Measurements from ENCODE around the gene PITPNM1.
"Not testable (repeated sequence)": the region's sequence is repeated elsewhere in the genome, so short reads cannot be mapped to it uniquely, and the experiment has no call there.

The PITPNM1 gene

DNA sequence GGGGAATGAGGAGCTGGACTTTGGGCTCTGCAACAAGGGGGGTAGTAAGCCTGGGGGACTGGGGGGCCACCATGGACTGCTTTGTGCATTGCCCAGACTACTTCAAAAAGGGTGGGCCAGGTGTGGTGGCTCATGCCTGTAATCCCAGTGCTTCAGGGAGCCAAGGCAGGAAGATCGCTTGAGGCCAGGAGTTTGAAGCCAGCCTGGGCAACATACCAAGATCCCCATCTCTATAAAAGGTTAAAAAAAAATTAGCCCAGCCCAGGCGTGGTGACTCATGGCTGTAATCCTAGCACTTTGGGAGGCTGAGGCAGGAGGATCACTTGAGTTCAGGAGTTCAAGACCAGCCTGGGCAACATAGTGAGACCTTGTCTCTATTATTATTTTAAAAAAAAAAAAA is 39.6 kb downstream of the PITPNM1 start:
- not testable (repeated sequence) for H3K36me3 ChIP-seq (ENCODE audit: control insufficient read depth in 4 of 4, insufficient read depth in 4 of 4, low read length in 3 of 4); H3K27me3 ChIP-seq (replicated peaks in 2 of 5; ENCODE audit: control insufficient read depth in 4 of 5, insufficient read depth in 5 of 5, low read length in 4 of 5); H3K9me3 ChIP-seq (ENCODE audit: control extremely low read depth in 1 of 5, control insufficient read depth in 4 of 5, insufficient read depth in 2 of 5, low read depth in 1 of 5, low read length in 4 of 5); DNase-seq
- peaks cover 3 to 46% (median 32%) of the 10 kb centered on the region in 4 experiments for H3K4me1 ChIP-seq (ENCODE audit: control extremely low read depth in 1 of 4, control insufficient read depth in 4 of 4, insufficient read depth in 4 of 4, low read length in 3 of 4)
- ChIA-PET CTCF (interaction anchor here (0.8 to 1.3 kb wide), 5 partner anchors 19 to 78 kb away, joined by 3 to 5 read pairs (median 3); partner anchors contain the start of gene PPP1CA), POLR2A (interaction anchor here (0.7 to 1.5 kb wide), 3 partner anchors 9 to 74 kb away, joined by 3 to 5 read pairs (median 4); partner anchors contain the start of genes PTPRCAP and RAD9A)
- H3K4me3 ChIP-seq (ENCODE audit: control insufficient read depth in 1 of 7, extremely low read depth in 1 of 7, insufficient read depth in 4 of 7, low read depth in 2 of 7, low read length in 6 of 7) = peak overlapping the region in 6 of 7 experiments; percentile 34 to 91 (median 76)
- H3K27ac ChIP-seq (ENCODE audit: insufficient read depth in 1 of 2, low read depth in 1 of 2, low read length in 2 of 2, poor library complexity in 1 of 2, severe bottlenecking in 2 of 2) = peak overlapping the region; percentile 77 to 88
- 100% methylated on average over 1 of the region's 2 CpGs for WGBS (ENCODE audit: insufficient coverage)

DNA sequence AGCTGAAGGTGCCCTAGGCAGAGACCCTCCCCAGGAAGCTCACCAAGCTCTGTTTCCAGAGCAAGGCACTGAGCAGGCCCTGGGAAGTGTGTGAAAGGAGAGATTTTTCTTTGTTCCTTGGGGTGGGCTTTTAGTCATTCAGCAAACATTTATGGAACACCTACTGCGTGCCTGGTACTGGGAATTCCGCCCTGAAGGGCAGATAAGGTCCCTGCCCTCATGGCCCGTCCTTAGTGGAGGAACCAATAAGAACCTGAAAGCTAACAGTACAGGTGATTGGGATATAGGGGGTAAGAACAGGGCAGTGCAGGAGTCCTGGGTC is 40.0 kb downstream of the PITPNM1 start:
- H3K4me1 ChIP-seq (ENCODE audit: control extremely low read depth in 1 of 4, control insufficient read depth in 4 of 4, insufficient read depth in 4 of 4, low read length in 3 of 4) = peaks cover 3 to 46% (median 32%) of the 10 kb centered on the region in 4 experiments
- no peaks in the 10 kb centered on the region for H3K27me3 ChIP-seq (replicated peaks in 2 of 5; ENCODE audit: control insufficient read depth in 4 of 5, insufficient read depth in 5 of 5, low read length in 4 of 5)
- peaks cover 0 to 2% (median 0%) of the 10 kb centered on the region in 4 experiments for H3K36me3 ChIP-seq (ENCODE audit: control insufficient read depth in 4 of 4, insufficient read depth in 4 of 4, low read length in 3 of 4)
- CTCF ChIA-PET = interaction anchor here (0.9 to 1.3 kb wide), 4 partner anchors 18 to 77 kb away, joined by 3 read pairs; no protein-coding TSS in a partner anchor
- peak overlapping the region; percentile 34 to 91 (median 74) for H3K4me3 ChIP-seq (ENCODE audit: control insufficient read depth in 1 of 7, extremely low read depth in 1 of 7, insufficient read depth in 4 of 7, low read depth in 2 of 7, low read length in 6 of 7)
- no peaks in the 10 kb centered on the region for H3K9me3 ChIP-seq (ENCODE audit: control extremely low read depth in 1 of 5, control insufficient read depth in 4 of 5, insufficient read depth in 2 of 5, low read depth in 1 of 5, low read length in 4 of 5)
- peak overlapping the region; percentile 77 to 88 for H3K27ac ChIP-seq (ENCODE audit: insufficient read depth in 1 of 2, low read depth in 1 of 2, low read length in 2 of 2, poor library complexity in 1 of 2, severe bottlenecking in 2 of 2)
- 75% methylated on average over 3 of the region's 3 CpGs for WGBS (ENCODE audit: insufficient coverage)
- no peak for DNase-seq
- POLR2A ChIA-PET = interaction anchor here (1.2 to 1.5 kb wide), 2 partner anchors 28 to 74 kb away, joined by 3 to 5 read pairs; partner anchors contain the start of genes PTPRCAP and RAD9A

DNA sequence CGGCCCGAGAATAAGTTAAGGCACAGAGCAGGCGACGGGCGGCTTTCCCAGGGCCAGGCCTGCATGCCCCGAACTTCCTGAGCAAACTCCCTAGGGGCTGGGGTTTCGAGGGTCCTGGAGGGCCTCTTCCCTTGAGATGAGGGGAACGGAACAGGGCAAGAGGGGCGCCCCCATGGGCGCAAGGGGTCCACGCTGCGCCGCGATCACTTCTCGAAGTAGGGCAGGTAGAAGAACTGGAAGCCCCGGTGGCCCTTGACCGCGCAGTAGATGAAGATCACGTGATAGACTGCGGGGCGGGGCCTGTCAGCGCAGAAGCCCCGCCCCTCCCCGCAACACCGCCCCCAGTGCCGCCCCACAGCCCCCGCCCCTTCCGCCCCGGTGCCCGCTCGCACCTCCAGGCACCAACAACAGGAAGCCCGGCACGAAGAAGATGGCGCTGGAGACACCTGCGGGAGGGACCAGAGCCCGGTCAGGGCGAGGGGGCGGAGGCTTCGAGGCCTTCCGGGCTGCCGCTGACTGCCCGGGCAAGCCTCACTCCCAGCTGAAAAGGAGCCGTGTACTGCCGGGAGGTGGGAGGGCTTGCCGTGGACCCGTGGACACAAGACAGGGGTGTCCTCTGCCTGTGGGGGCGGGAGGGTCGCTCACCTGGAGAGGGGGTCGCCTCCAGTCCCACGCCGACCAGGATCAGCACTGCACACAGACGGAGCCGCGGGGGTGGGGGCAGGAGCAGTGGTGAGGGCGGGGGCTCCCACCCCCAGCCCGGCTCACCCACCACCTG is 40.6 kb downstream of the PITPNM1 start:
- DNase-seq = peak; percentile 86 to 93 (median 90)
- H3K4me3 ChIP-seq (ENCODE audit: control insufficient read depth in 1 of 7, extremely low read depth in 1 of 7, insufficient read depth in 4 of 7, low read depth in 2 of 7, low read length in 6 of 7) = peak overlapping the region; percentile 34 to 91 (median 74)
- H3K27ac ChIP-seq (ENCODE audit: insufficient read depth in 1 of 2, low read depth in 1 of 2, low read length in 2 of 2, poor library complexity in 1 of 2, severe bottlenecking in 2 of 2) = peak overlapping the region; percentile 77 to 88
- POLR2A ChIA-PET = interaction anchor here (1.2 to 1.5 kb wide), 2 partner anchors 27 to 73 kb away, joined by 3 to 5 read pairs; partner anchors contain the start of genes PTPRCAP and RAD9A
- no peaks in the 10 kb centered on the region for H3K27me3 ChIP-seq (replicated peaks in 2 of 5; ENCODE audit: control insufficient read depth in 4 of 5, insufficient read depth in 5 of 5, low read length in 4 of 5)
- H3K4me1 ChIP-seq (ENCODE audit: control extremely low read depth in 1 of 4, control insufficient read depth in 4 of 4, insufficient read depth in 4 of 4, low read length in 3 of 4) = peaks cover 3 to 50% (median 32%) of the 10 kb centered on the region in 4 experiments
- no peaks in the 10 kb centered on the region for H3K9me3 ChIP-seq (ENCODE audit: control extremely low read depth in 1 of 5, control insufficient read depth in 4 of 5, insufficient read depth in 2 of 5, low read depth in 1 of 5, low read length in 4 of 5)
- CTCF ChIA-PET = interaction anchor here (0.9 to 1.3 kb wide), 3 partner anchors 24 to 77 kb away, joined by 3 read pairs; no protein-coding TSS in a partner anchor
- H3K36me3 ChIP-seq (ENCODE audit: control insufficient read depth in 4 of 4, insufficient read depth in 4 of 4, low read length in 3 of 4) = peaks cover 0 to 2% (median 0%) of the 10 kb centered on the region in 4 experiments
- 11% methylated on average over 41 of the region's 56 CpGs for WGBS (ENCODE audit: insufficient coverage)

DNA sequence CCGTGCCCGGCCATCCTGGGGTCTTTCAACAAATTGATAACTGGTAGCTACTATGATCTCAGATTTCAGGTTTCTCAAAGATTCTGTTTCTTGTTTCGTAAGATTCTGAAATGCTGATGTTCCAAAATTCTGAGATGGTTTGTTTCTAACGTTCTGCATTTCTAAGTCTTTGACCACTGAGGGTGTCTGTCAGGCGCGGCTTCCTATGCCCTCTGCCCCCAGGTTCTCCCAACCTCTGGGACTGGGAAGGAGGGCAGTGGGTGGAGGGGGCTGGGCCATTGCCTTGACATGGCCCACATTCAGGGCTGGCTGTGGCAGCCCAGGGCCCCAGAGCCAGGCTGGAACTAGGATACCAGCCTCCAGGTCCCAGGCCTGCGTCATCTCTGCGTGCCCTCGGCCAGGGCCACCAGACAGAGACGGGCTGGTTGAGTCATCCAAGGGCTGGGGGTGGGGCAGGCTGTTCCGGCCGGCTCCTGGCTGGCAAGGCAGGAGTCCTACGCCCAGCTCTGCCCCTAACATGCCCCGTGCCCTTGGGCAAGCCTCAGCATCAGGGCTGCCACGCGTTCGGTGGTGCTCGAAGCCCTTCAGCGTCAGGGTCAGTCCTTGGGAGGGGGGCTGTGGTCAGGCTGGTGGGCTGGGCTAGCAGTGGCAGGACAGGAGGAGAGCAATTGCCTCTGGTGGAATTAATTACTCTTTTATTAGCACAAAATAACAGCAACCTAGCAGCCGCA is 41.3 kb downstream of the PITPNM1 start:
- H3K36me3 ChIP-seq (ENCODE audit: control insufficient read depth in 4 of 4, insufficient read depth in 4 of 4, low read length in 3 of 4) = peaks cover 0 to 2% (median 0%) of the 10 kb centered on the region in 4 experiments
- no peaks in the 10 kb centered on the region for H3K9me3 ChIP-seq (ENCODE audit: control extremely low read depth in 1 of 5, control insufficient read depth in 4 of 5, insufficient read depth in 2 of 5, low read depth in 1 of 5, low read length in 4 of 5)
- WGBS (ENCODE audit: insufficient coverage) = 94% methylated on average over 19 of the region's 20 CpGs
- peak overlapping the region in 1 of 2 experiments; percentile 88 for H3K27ac ChIP-seq (ENCODE audit: insufficient read depth in 1 of 2, low read depth in 1 of 2, low read length in 2 of 2, poor library complexity in 1 of 2, severe bottlenecking in 2 of 2)
- POLR2A ChIA-PET = no interaction called here
- peaks cover 3 to 46% (median 31%) of the 10 kb centered on the region in 4 experiments for H3K4me1 ChIP-seq (ENCODE audit: control extremely low read depth in 1 of 4, control insufficient read depth in 4 of 4, insufficient read depth in 4 of 4, low read length in 3 of 4)
- no peak for DNase-seq
- H3K4me3 ChIP-seq (ENCODE audit: control insufficient read depth in 1 of 7, extremely low read depth in 1 of 7, insufficient read depth in 4 of 7, low read depth in 2 of 7, low read length in 6 of 7) = peak overlapping the region in 6 of 7 experiments; percentile 8 to 69 (median 54)
- H3K27me3 ChIP-seq (replicated peaks in 2 of 5; ENCODE audit: control insufficient read depth in 4 of 5, insufficient read depth in 5 of 5, low read length in 4 of 5) = no peaks in the 10 kb centered on the region
- CTCF ChIA-PET = interaction anchor here (0.7 kb wide), 1 partner anchor 23 kb away, joined by 3 read pairs; no protein-coding TSS in a partner anchor

DNA sequence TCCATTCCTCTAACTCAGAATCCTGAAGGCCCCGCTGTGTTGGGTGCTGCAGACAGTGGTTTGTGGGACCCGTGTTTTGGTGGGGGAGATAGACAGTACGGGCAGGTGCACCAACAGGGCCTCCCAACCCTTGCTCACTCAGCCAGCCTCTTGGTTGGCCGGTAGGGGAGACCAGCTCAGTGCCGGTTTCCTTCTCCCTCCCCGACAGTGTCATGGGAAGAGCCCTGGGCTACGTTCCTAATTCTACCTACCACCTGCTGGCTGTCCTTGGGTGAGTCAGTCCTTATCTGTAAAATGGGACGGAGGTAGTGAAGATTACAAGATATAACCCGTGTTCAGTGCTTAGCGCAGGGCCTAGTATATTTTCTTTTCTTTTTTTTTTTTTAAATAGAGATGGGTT is 42.0 kb downstream of the PITPNM1 start:
- 100% methylated on average over 3 of the region's 10 CpGs for WGBS (ENCODE audit: insufficient coverage)
- H3K4me1 ChIP-seq (ENCODE audit: control extremely low read depth in 1 of 4, control insufficient read depth in 4 of 4, insufficient read depth in 4 of 4, low read length in 3 of 4) = peaks cover 3 to 40% (median 25%) of the 10 kb centered on the region in 4 experiments
- ChIA-PET CTCF (interaction anchor here (0.7 kb wide), 1 partner anchor 22 kb away, joined by 3 read pairs; no protein-coding TSS in a partner anchor), POLR2A (no interaction called here)
- peak overlapping the region in 1 of 2 experiments; percentile 88 for H3K27ac ChIP-seq (ENCODE audit: insufficient read depth in 1 of 2, low read depth in 1 of 2, low read length in 2 of 2, poor library complexity in 1 of 2, severe bottlenecking in 2 of 2)
- no peak overlapping the region for H3K4me3 ChIP-seq (ENCODE audit: control insufficient read depth in 1 of 7, extremely low read depth in 1 of 7, insufficient read depth in 4 of 7, low read depth in 2 of 7, low read length in 6 of 7)
- no peak for DNase-seq
- H3K27me3 ChIP-seq (replicated peaks in 2 of 5; ENCODE audit: control insufficient read depth in 4 of 5, insufficient read depth in 5 of 5, low read length in 4 of 5) = no peaks in the 10 kb centered on the region
- H3K9me3 ChIP-seq (ENCODE audit: control extremely low read depth in 1 of 5, control insufficient read depth in 4 of 5, insufficient read depth in 2 of 5, low read depth in 1 of 5, low read length in 4 of 5) = no peaks in the 10 kb centered on the region
- H3K36me3 ChIP-seq (ENCODE audit: control insufficient read depth in 4 of 4, insufficient read depth in 4 of 4, low read length in 3 of 4) = peaks cover 0 to 2% (median 0%) of the 10 kb centered on the region in 4 experiments

DNA sequence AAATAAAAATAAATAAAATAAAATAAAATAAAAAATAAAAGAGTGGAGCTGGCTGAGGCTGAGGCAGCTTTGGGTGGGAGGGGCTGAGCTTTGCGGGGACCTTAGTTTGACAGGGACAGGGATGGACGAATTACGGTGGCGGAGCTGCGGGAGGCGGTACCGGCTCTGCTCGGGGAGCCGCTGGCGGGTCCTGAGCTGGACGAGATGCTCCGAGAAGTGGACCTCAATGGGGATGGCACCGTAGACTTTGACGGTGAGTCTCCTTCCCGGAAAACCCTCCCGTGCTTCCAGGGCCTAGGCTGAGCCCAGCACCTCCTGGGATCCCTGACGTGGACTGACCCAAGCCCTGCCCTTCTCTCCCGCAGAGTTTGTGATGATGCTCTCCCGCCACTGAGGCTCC is 46.9 kb downstream of the PITPNM1 start:
- Histone ChIP-seq H3K36me3 (ENCODE audit: control insufficient read depth in 4 of 4, insufficient read depth in 4 of 4, low read length in 3 of 4) (peaks cover 0 to under 1% (median 0%) of the 10 kb centered on the region in 4 experiments), H3K4me3 (ENCODE audit: control insufficient read depth in 1 of 7, extremely low read depth in 1 of 7, insufficient read depth in 4 of 7, low read depth in 2 of 7, low read length in 6 of 7) (no peak overlapping the region), H3K9me3 (ENCODE audit: control extremely low read depth in 1 of 5, control insufficient read depth in 4 of 5, insufficient read depth in 2 of 5, low read depth in 1 of 5, low read length in 4 of 5) (no peaks in the 10 kb centered on the region), H3K27me3 (replicated peaks in 2 of 5; ENCODE audit: control insufficient read depth in 4 of 5, insufficient read depth in 5 of 5, low read length in 4 of 5) (no peaks in the 10 kb centered on the region), H3K4me1 (ENCODE audit: control extremely low read depth in 1 of 4, control insufficient read depth in 4 of 4, insufficient read depth in 4 of 4, low read length in 3 of 4) (peaks cover 0 to 11% (median 5%) of the 10 kb centered on the region in 4 experiments), H3K27ac (ENCODE audit: insufficient read depth in 1 of 2, low read depth in 1 of 2, low read length in 2 of 2, poor library complexity in 1 of 2, severe bottlenecking in 2 of 2) (no peak overlapping the region)
- ChIA-PET POLR2A (no interaction called here), CTCF (no interaction called here)
- WGBS (ENCODE audit: insufficient coverage) = 98% methylated on average over 17 of the region's 19 CpGs
- no peak for DNase-seq
